ENCODE data around the gene PAQR5. TPM values are rescaled to one million over a fixed set of nuclear protein-coding genes. Genes with fewer than 3 reads are reported as not detected.
A peak's percentile ranks its signal among the peaks of the same experiment; 100 is the strongest.

PAQR5 gene
- total and polyA plus RNA-seq, 7 donors, result 0.08 to 0.39 (median 0.17) TPM; not detected in 1

- Histone ChIP-seq H3K36me3 (ENCODE audit: insufficient read depth in 1 of 2, low read depth in 1 of 2) (no peaks in the 10 kb centered on the region), H3K4me3 (no peak overlapping the region), H3K9me3 (no peaks in the 10 kb centered on the region), H3K27me3 (ENCODE audit: insufficient read depth in 3 of 3, low read length in 2 of 3) (no peaks in the 10 kb centered on the region), H3K4me1 (peaks cover 7% of the 10 kb centered on the region), H3K27ac (no peak overlapping the region)
- no peak for DNase-seq
- intact Hi-C loops (cut with DNase I), result no loop called here
- ATAC-seq, result no peak
- WGBS, 3 donors, result 52 to 61% (median 53%) methylated on average over 7 of the region's 7 CpGs
- TF ChIP-seq, protein P1, sequence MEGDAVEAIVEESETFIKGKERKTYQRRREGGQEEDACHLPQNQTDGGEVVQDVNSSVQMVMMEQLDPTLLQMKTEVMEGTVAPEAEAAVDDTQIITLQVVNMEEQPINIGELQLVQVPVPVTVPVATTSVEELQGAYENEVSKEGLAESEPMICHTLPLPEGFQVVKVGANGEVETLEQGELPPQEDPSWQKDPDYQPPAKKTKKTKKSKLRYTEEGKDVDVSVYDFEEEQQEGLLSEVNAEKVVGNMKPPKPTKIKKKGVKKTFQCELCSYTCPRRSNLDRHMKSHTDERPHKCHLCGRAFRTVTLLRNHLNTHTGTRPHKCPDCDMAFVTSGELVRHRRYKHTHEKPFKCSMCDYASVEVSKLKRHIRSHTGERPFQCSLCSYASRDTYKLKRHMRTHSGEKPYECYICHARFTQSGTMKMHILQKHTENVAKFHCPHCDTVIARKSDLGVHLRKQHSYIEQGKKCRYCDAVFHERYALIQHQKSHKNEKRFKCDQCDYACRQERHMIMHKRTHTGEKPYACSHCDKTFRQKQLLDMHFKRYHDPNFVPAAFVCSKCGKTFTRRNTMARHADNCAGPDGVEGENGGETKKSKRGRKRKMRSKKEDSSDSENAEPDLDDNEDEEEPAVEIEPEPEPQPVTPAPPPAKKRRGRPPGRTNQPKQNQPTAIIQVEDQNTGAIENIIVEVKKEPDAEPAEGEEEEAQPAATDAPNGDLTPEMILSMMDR (IDR thresholded peaks at IDR 0.05), result no peak
These were observed 99.8 kb downstream of the PAQR5 start for GRCh38 chr15:69398491-69398891.

DNA sequence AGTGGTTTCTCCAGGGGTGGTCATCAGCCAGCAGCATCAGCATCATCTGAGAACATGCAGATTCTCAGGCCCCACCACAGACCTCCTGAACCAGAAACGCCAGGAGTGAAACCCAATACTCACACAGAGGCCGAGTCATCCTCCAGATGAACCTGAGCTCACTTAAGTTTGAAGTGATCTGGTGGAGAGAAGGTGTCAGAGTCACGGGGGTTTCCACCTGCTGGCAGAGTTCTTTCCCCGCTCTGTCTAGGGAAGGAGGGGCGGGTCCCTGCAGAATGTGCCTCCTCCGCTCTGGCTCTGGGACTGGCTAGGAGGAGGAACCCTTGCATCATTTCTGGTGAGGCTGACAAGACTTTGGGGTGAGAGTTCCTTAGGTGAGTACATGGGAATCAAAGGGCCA lies 102.1 kb downstream of the PAQR5 start:
- intact Hi-C loops (cut with DNase I), result no loop called here
- no peaks in the 10 kb centered on the region for H3K9me3 ChIP-seq
- no peak for ATAC-seq

DNA sequence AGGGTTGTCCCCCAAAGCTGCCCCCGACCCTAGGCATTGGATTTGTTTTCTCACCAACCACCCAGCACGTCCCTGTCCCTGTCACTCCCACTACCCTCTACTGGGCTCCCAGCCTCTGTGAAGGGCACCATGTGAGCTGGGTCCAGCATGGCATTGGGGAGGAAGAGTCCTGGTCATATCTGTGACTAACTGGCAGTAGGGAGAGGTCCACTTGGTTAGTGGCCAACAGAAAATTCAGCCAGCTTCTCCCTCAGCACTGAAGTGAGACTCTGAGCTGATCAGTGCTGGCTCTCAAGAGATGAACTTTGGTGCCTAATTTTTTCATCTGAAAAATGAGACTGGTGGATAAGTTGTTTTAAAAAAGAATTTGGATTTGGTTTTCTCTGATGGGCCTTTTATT lies 104.1 kb downstream of the PAQR5 start:
- no peaks in the 10 kb centered on the region for H3K9me3 ChIP-seq
- ATAC-seq (no peak), DNase-seq (no peak)
- no peaks in the 10 kb centered on the region for H3K27me3 ChIP-seq (ENCODE audit: insufficient read depth in 3 of 3, low read length in 2 of 3)
- H3K4me3 ChIP-seq, result no peak overlapping the region
- H3K27ac ChIP-seq, result no peak overlapping the region
- no peaks in the 10 kb centered on the region for H3K4me1 ChIP-seq
- 78 to 95% (median 94%) methylated on average over 2 of the region's 2 CpGs for WGBS, 3 donors
- intact Hi-C loops (cut with DNase I), result no loop called here
- H3K36me3 ChIP-seq (ENCODE audit: insufficient read depth in 1 of 2, low read depth in 1 of 2), result no peaks in the 10 kb centered on the region
- TF ChIP-seq, protein P1 (IDR thresholded peaks at IDR 0.05), result no peak

More for the DNA sequence above, 102.1 kb downstream of the PAQR5 start:
- Histone ChIP-seq H3K4me3 (no peak overlapping the region), H3K4me1 (no peaks in the 10 kb centered on the region), H3K36me3 (ENCODE audit: insufficient read depth in 1 of 2, low read depth in 1 of 2) (no peaks in the 10 kb centered on the region), H3K27ac (no peak overlapping the region), H3K27me3 (ENCODE audit: insufficient read depth in 3 of 3, low read length in 2 of 3) (no peaks in the 10 kb centered on the region)
- DNase-seq, result no peak
- TF ChIP-seq, protein P1 (IDR thresholded peaks at IDR 0.05), result no peak
- 72 to 80% (median 78%) methylated on average over 6 of the region's 6 CpGs for WGBS, 3 donors

DNA sequence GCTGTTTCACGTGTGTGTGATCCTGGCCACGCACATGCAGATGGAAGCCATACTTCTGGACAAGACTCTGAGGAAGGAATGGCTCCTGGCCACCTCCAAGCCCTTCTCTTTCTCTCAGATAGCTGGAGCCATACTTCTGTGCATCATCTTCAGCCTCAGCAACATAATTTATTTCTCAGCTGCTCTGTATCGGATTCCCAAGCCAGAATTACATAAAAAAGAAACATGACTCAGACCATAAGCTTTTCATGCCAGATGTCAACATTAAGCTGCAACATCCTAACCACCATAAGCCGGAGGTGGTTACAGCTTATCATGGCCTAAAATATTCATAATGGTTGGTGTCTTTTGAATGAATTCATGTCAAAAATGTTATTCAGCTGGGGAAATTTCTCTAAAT lies 104.9 kb downstream of the PAQR5 start:
- H3K27me3 ChIP-seq (ENCODE audit: insufficient read depth in 3 of 3, low read length in 2 of 3), result no peaks in the 10 kb centered on the region
- no peaks in the 10 kb centered on the region for H3K4me1 ChIP-seq
- DNase-seq (no peak), ATAC-seq (peak; percentile 54 to 83 (median 78))
- no peak overlapping the region for H3K4me3 ChIP-seq
- no peak overlapping the region for H3K27ac ChIP-seq
- no peaks in the 10 kb centered on the region for H3K9me3 ChIP-seq
- intact Hi-C loops (cut with DNase I), result no loop called here
- WGBS, 3 donors, result 37 to 46% (median 37%) methylated on average over 4 of the region's 4 CpGs
- H3K36me3 ChIP-seq (ENCODE audit: insufficient read depth in 1 of 2, low read depth in 1 of 2), result no peaks in the 10 kb centered on the region
- TF ChIP-seq, protein P1 (IDR thresholded peaks at IDR 0.05), result no peak

GRCh38 chr15:69405110-69405509 lies 106.4 kb downstream of the PAQR5 start:
- Histone ChIP-seq H3K4me1 (no peaks in the 10 kb centered on the region), H3K36me3 (ENCODE audit: insufficient read depth in 1 of 2, low read depth in 1 of 2) (no peaks in the 10 kb centered on the region), H3K27ac (no peak overlapping the region), H3K9me3 (no peaks in the 10 kb centered on the region), H3K27me3 (ENCODE audit: insufficient read depth in 3 of 3, low read length in 2 of 3) (no peaks in the 10 kb centered on the region), H3K4me3 (no peak overlapping the region)
- WGBS, 3 donors, result 61 to 63% (median 63%) methylated on average over 3 of the region's 3 CpGs
- intact Hi-C loops (cut with DNase I), result no loop called here
- TF ChIP-seq, protein P1 (IDR thresholded peaks at IDR 0.05), result no peak
- DNase-seq, result no peak
- no peak for ATAC-seq
